Astrocyte of the spinal cord (primary cell): ENCODE measurements around the gene HOXC13.

ENCODE experiments used
- DNase-seq: peaks from one replicate; pipeline ENCODE4 v3.0.0; 2011; ENCODE audit warnings: low read depth, low spot score
- H3K4me3 ChIP-seq: 2 replicates; pipeline ENCODE4 v1.5.1; 2011; ENCODE audit warnings: low read depth, mild to moderate bottlenecking, low read length, moderate library complexity
- in situ Hi-C: cut with HindIII; loops from 2 replicates; pipeline ENCODE4 v1.10.0; 2017; ENCODE audit warnings: low sequenced_read_pairs
- TF ChIP-seq, protein P1 (sequence below): IDR thresholded peaks from 2 replicates; pipeline ENCODE4 v1.5.1; 2012; ENCODE audit warnings: low read depth, mild to moderate bottlenecking, low read length, inconsistent platforms

The HOXC13 gene

GRCh38 chr12:53924521-53925405 lies 13.9 kb upstream of the HOXC13 start:
- DNase-seq, result no peak
- in situ Hi-C loops, result no loop called here
- no peak overlapping the region for H3K4me3 ChIP-seq
- TF ChIP-seq, protein P1, sequence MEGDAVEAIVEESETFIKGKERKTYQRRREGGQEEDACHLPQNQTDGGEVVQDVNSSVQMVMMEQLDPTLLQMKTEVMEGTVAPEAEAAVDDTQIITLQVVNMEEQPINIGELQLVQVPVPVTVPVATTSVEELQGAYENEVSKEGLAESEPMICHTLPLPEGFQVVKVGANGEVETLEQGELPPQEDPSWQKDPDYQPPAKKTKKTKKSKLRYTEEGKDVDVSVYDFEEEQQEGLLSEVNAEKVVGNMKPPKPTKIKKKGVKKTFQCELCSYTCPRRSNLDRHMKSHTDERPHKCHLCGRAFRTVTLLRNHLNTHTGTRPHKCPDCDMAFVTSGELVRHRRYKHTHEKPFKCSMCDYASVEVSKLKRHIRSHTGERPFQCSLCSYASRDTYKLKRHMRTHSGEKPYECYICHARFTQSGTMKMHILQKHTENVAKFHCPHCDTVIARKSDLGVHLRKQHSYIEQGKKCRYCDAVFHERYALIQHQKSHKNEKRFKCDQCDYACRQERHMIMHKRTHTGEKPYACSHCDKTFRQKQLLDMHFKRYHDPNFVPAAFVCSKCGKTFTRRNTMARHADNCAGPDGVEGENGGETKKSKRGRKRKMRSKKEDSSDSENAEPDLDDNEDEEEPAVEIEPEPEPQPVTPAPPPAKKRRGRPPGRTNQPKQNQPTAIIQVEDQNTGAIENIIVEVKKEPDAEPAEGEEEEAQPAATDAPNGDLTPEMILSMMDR, result no peak

DNA sequence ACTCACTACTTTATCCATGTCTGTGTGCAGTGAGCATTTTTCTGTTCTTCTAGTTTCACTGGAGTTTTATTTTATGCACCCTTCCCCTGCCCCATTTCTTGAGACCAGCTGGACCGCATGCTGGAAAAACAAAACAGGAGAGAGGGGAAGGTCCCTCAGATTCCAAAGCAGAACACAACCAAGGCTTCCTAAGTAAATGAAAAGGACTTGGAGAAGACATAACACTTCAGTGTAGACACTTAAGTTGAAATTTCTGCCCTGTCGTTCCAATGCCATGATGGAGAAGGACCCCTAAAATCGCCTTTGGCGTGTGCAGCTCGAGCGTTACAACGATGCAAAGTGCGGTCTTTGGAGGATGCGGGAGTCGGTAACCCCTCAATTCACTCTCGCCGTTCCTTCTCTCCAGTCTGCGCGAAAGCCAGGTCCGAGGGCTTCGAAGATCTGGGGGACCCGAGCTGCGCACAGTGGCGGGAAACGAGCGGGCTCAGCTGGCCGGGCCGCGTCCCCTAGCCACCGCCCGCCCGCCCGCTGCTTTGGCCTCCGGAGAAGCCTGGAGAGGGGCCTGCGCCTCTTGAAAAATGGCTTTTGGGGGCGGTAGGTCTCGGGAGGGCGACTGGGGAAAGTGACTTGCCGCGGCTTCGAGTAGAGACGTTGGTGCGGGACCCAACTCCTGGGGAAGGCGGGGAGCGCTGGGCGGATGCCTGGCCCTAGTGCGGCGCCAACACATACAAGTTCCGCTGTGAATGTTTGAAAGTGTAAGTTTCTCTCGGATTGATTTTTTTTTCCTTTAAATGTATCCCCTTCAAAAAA lies 11.2 kb upstream of the HOXC13 start:
- TF ChIP-seq, protein P1, result no peak

DNA sequence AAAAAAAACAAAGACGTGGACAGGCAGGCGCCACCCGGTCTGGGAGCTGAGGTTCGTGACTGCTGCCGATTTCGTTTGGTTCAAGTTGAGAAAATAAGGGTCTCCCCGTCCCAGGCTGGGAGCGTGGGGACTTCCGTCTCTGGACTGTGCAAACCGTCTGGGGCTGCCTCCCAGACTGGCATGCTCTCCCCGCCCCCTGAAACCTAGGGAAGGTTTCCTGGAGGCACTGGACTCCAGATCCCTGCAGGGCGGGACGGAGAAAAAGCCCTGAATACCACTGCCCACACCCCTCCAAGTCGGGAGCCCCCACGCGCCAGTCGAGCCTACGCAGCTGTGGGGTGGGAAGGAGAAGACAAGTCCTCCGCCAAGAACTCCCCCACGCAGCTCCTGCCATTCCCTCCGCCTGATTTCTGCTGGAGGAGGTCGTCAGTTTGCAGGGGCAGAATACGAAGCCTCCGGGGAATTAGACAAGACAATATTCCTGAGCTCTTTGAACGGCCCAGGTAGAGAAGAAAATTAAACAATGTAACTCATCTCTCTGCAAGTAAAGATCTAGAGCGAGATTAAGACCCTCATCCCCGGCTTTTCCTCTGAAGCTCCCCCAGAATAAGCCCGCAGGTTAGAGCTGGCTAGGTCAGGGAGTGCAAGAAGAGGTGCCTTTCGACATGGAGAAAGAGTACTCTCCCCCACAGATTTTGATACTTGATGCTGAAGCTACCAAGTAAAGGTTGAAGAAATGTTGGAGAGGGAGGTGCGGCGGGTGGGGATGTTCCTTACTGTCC lies 10.4 kb upstream of the HOXC13 start:
- TF ChIP-seq, protein P1, result no peak
- no peak for DNase-seq
- no peak overlapping the region for H3K4me3 ChIP-seq
- in situ Hi-C loops, result no loop called here

More for the DNA sequence above, 11.2 kb upstream of the HOXC13 start:
- in situ Hi-C loops, result no loop called here
- no peak overlapping the region for H3K4me3 ChIP-seq
- no peak for DNase-seq

- TF ChIP-seq, protein P1, result no peak
- no peak overlapping the region for H3K4me3 ChIP-seq
- in situ Hi-C loops, result no loop called here
- no peak for DNase-seq
Measured at GRCh38 chr12:53929527-53929926, 9.1 kb upstream of the HOXC13 start.

GRCh38 chr12:53930591-53931255 lies 7.9 kb upstream of the HOXC13 start:
- no peak for DNase-seq
- in situ Hi-C loops, result no loop called here
- H3K4me3 ChIP-seq, result no peak overlapping the region
- TF ChIP-seq, protein P1, result no peak
